OCI-LY1 (cell line): Measurements from ENCODE around the gene RCN2.

Source experiments
- CTCF ChIP-seq: fragments of 200-600 bp; sonication (generic), shearing (Covaris generic); IDR thresholded peaks from 2 replicates; pipeline ENCODE4 v1.5.1; 2017; ENCODE audit warnings: mild to moderate bottlenecking, antibody characterized with exemption, low read length, moderate library complexity, mixed read lengths
- EZH2 ChIP-seq: fragments of 200-600 bp; sonication (generic), shearing (Covaris generic); IDR thresholded peaks from 2 replicates; pipeline ENCODE4 v1.8.0; 2017; ENCODE audit warnings: borderline replicate concordance, mixed run types, mild to moderate bottlenecking, antibody characterized with exemption, low read length, moderate library complexity, mixed read lengths

GRCh38 chr15:76982756-76983155 is 51.2 kb downstream of the RCN2 start:
- TF ChIP-seq CTCF (no peak), EZH2 (no peak)
